Heart right ventricle (tissue), 16 donors: ENCODE data around the gene KIF5A. TPM values are rescaled to one million over a fixed set of nuclear protein-coding genes. Genes with fewer than 3 reads are reported as not detected.

Source experiments
- ATAC-seq, 8 donors: fragments of 200-7000 bp; cut with Tn5 transposase; one replicate each; pipeline ENCODE4 v1.9.1; 2020; ENCODE audit warnings: mild to moderate bottlenecking in 8 of 8, moderate library complexity in 8 of 8, moderate number of reproducible peaks in 1 of 8
- DNase-seq, 2 donors: peaks; one replicate each; pipeline ENCODE4 v3.0.0-alpha.2; 2020
- H3K27ac ChIP-seq, 10 donors: fragments of 200-600 bp; sonication (generic) in 2 of 10; one replicate each; pipeline versions ENCODE4 v1.5.0 to v1.8.0; 2020 to 2022; ENCODE audit warnings: mild to moderate bottlenecking in 3 of 10
- H3K27me3 ChIP-seq, 7 donors: fragments of 200-600 bp; one replicate each; pipeline ENCODE4 v1.8.0; 2021 to 2022; ENCODE audit warnings: mild to moderate bottlenecking in 2 of 7
- H3K36me3 ChIP-seq, 9 donors: fragments of 200-600 bp; sonication (generic) in 1 of 9; one replicate each; pipeline versions ENCODE4 v1.5.0 to v1.8.0; 2020 to 2022; ENCODE audit warnings: mild to moderate bottlenecking in 2 of 9
- H3K4me1 ChIP-seq, 9 donors: fragments of 200-600 bp; sonication (generic) in 1 of 9; one replicate each; pipeline versions ENCODE4 v1.5.0 to v1.8.0; 2020 to 2022; ENCODE audit warnings: mild to moderate bottlenecking in 4 of 9
- H3K4me3 ChIP-seq, 10 donors: fragments of 200-600 bp; sonication (generic) in 2 of 10; one replicate each; pipeline versions ENCODE4 v1.5.0 to v1.8.0; 2020 to 2022; ENCODE audit warnings: mild to moderate bottlenecking in 7 of 10, moderate library complexity in 2 of 10
- H3K9me3 ChIP-seq, 11 donors: fragments of 200-600 bp in 10 of 11; sonication (generic) in 2 of 11; one replicate each; pipeline versions ENCODE4 v1.5.0 to v1.8.0; 2013 to 2022; ENCODE audit warnings: mild to moderate bottlenecking in 2 of 11, control low read depth in 1 of 11, moderate library complexity in 1 of 11
- CTCF ChIP-seq, 9 donors: fragments of 200-600 bp; sonication (generic) in 2 of 9; IDR thresholded peaks; one replicate each; pipeline versions ENCODE4 v1.5.0 to v1.8.0; 2021 to 2022; ENCODE audit warnings: antibody characterized with exemption in 9 of 9, mild to moderate bottlenecking in 5 of 9, moderate library complexity in 1 of 9
- WGBS, 2 donors: extraction: QIAGEN DNeasy Blood & Tissue Kit; methylation state at CpG; one replicate each; pipeline ENCODE4 v1.1.7; 2013; ENCODE audit warnings: inconsistent platforms in 1 of 2; 5-methylcytosine and 5-hydroxymethylcytosine counted together
- intact Hi-C, 10 donors: fragments of 100-400 bp; cut with DNase I; formaldehyde crosslinking; loops; one replicate each; pipeline versions ENCODE4 v1.11.1 to v1.14.2; 2022
- polyA plus RNA-seq, 2 donors: library from polyadenylated mRNA; stranded (reverse); fragments of 200-250 nt; gene quantifications; one replicate each; pipeline ENCODE4 v1.2.3, GENCODE V29; 2013
- total RNA-seq, 10 donors: library from RNA; stranded (reverse); fragmentation: NEBNext Ultra II Directional in 3 of 10; extraction: Animal tissue kit (Norgen Biotek cat#: 25700) in 3 of 10; gene quantifications; one replicate each; pipeline versions ENCODE4 v1.2.1 to v1.2.4, GENCODE V29; 2021 to 2023
- donor health status: Arrhythmogenic right ventricular cardiomyopathy.
- donor health status: ischemic (EF 13 %, LVEDD 7.1; RV severe dilation, severe dysfunction).
- donor health status: healthy with polysubstance abuse.
- donor health status: DM: no; HTN: yes; CAD: no.
- donor health status: DM: no; HTN: no; CAD: no.
- donor health status: ischemic (EF 25% LVEDD 6.9; RV normal size, moderate dysfunction).
- donor health status: ischemic (EF 25% LVEDD 5.7; RV mildly dilated, moderate dysfunction).
- donor health status: healthy.
- donor health status: DM: yes; HTN: yes; CAD: no.
- donor health status: Ischemic cardiomyopathy.
- donor health status: ischemic (EF 35%, LVEDD 5.7; RV mildly dilated, moderate dysfunction).
- donor health status: nonischemic (EF 11% LVEDD 7.7; RV severe dilation, severe dysfunction).
- donor health status: DM: yes; HTN: yes; CAD: no.
- donor health status: PGD.
- donor health status: ischemic (EF 29% LVEDD 5.4; RV normal size, mild dysfunction).
- donor health status: nonischemic (EF 23%, LVEDD 6.1; RV moderate dilation, normal function).

Gene KIF5A
- total and polyA plus RNA-seq, 12 donors: 0.05 to 0.29 (median 0.07) TPM; not detected in 5

- 50 to 52% methylated on average over 6 of the region's 6 CpGs for WGBS, 2 donors
These were observed 3.0 kb downstream of the KIF5A start for GRCh38 chr12:57552835-57553313.

GRCh38 chr12:57553343-57554202 lies 3.7 kb downstream of the KIF5A start:
- 55 to 63% methylated on average over 7 of the region's 7 CpGs for WGBS, 2 donors
- Histone ChIP-seq H3K4me3 (no peak overlapping the region), H3K27me3 (peaks cover 0 to 47% (median 41%) of the 10 kb centered on the region in 7 donors), H3K36me3 (no peaks in the 10 kb centered on the region), H3K27ac (no peak overlapping the region), H3K4me1 (peaks cover 4 to 9% (median 6%) of the 10 kb centered on the region in 9 donors), H3K9me3 (no peaks in the 10 kb centered on the region)
- intact Hi-C loops: no loop called here
- DNase-seq (no peak), ATAC-seq (no peak)
- TF ChIP-seq CTCF (IDR thresholded peaks at IDR 0.05): no peak

More at GRCh38 chr12:57552835-57553313, 3.0 kb downstream of the KIF5A start:
- H3K27me3 ChIP-seq: peaks cover 0 to 51% (median 47%) of the 10 kb centered on the region in 7 donors
- H3K4me1 ChIP-seq: peaks cover 4 to 9% (median 6%) of the 10 kb centered on the region in 9 donors
- no peaks in the 10 kb centered on the region for H3K36me3 ChIP-seq
- H3K4me3 ChIP-seq: no peak overlapping the region
- no peak overlapping the region for H3K27ac ChIP-seq
- no peaks in the 10 kb centered on the region for H3K9me3 ChIP-seq
- DNase-seq: no peak
- no peak for ATAC-seq
- TF ChIP-seq CTCF (IDR thresholded peaks at IDR 0.05): no peak
- intact Hi-C loops: no loop called here

GRCh38 chr12:57554453-57554852 lies 4.6 kb downstream of the KIF5A start:
- DNase-seq (no peak), ATAC-seq (no peak)
- Histone ChIP-seq H3K9me3 (no peaks in the 10 kb centered on the region), H3K4me1 (peaks cover 4 to 9% (median 6%) of the 10 kb centered on the region in 9 donors), H3K27ac (no peak overlapping the region), H3K36me3 (no peaks in the 10 kb centered on the region), H3K4me3 (no peak overlapping the region), H3K27me3 (peaks cover 0 to 39% (median 32%) of the 10 kb centered on the region in 7 donors)
- intact Hi-C loops: no loop called here
- no peak for TF ChIP-seq CTCF (IDR thresholded peaks at IDR 0.05)
- 93 to 94% methylated on average over 2 of the region's 2 CpGs for WGBS, 2 donors

- H3K27ac ChIP-seq: no peak overlapping the region
- DNase-seq: no peak
- TF ChIP-seq CTCF (IDR thresholded peaks at IDR 0.05): no peak
- no peak overlapping the region for H3K4me3 ChIP-seq
- ATAC-seq: no peak
- WGBS, 2 donors: 90 to 97% methylated on average over 1 of the region's 1 CpG
- H3K36me3 ChIP-seq: no peaks in the 10 kb centered on the region
- no peaks in the 10 kb centered on the region for H3K9me3 ChIP-seq
- H3K4me1 ChIP-seq: peaks cover 3 to 5% (median 4%) of the 10 kb centered on the region in 9 donors
- intact Hi-C loops: no loop called here
- H3K27me3 ChIP-seq: peaks cover 0 to 35% (median 28%) of the 10 kb centered on the region in 7 donors
These were observed 5.1 kb downstream of the KIF5A start for GRCh38 chr12:57554897-57555296.
